Measurements from ENCODE around the gene DIS3L2.

- TF ChIP-seq, protein P1, sequence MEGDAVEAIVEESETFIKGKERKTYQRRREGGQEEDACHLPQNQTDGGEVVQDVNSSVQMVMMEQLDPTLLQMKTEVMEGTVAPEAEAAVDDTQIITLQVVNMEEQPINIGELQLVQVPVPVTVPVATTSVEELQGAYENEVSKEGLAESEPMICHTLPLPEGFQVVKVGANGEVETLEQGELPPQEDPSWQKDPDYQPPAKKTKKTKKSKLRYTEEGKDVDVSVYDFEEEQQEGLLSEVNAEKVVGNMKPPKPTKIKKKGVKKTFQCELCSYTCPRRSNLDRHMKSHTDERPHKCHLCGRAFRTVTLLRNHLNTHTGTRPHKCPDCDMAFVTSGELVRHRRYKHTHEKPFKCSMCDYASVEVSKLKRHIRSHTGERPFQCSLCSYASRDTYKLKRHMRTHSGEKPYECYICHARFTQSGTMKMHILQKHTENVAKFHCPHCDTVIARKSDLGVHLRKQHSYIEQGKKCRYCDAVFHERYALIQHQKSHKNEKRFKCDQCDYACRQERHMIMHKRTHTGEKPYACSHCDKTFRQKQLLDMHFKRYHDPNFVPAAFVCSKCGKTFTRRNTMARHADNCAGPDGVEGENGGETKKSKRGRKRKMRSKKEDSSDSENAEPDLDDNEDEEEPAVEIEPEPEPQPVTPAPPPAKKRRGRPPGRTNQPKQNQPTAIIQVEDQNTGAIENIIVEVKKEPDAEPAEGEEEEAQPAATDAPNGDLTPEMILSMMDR (conservative IDR thresholded peaks at IDR 0.05; ENCODE audit: low read length) = no peak
- no peak for TF ChIP-seq EZH2phosphoT487 (IDR thresholded peaks at IDR 0.05; ENCODE audit: borderline replicate concordance)
Observed at GRCh38 chr2:232351686-232352510, 390.4 kb downstream of the DIS3L2 start.
